Measurements from ENCODE around the gene ITIH3. TPM values are rescaled to one million over a fixed set of nuclear protein-coding genes. Genes with fewer than 3 reads are reported as not detected.

The ITIH3 gene
- total RNA-seq, 1 donor from 2014 or later, result not detected

DNA sequence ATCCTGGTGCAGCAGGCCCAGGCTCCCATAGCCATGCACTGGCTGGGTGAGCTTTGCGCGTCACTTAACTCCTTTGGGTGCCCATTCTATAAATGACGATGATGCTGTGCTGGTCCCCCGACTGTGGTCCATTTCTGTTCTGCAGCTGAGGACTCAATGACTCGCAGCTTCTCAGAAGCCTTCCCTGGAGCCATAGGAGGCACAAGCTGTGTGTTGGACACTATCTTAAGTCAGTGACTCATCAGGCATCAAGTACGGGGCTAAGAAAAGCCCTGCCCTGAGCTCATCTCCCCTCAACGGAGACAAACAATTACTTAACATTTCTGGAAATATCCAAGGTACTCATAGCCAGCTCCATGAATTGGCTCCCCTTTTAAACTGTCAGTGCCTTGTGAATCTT, 54.0 kb downstream of the ITIH3 start:
- TF ChIP-seq, protein P1, sequence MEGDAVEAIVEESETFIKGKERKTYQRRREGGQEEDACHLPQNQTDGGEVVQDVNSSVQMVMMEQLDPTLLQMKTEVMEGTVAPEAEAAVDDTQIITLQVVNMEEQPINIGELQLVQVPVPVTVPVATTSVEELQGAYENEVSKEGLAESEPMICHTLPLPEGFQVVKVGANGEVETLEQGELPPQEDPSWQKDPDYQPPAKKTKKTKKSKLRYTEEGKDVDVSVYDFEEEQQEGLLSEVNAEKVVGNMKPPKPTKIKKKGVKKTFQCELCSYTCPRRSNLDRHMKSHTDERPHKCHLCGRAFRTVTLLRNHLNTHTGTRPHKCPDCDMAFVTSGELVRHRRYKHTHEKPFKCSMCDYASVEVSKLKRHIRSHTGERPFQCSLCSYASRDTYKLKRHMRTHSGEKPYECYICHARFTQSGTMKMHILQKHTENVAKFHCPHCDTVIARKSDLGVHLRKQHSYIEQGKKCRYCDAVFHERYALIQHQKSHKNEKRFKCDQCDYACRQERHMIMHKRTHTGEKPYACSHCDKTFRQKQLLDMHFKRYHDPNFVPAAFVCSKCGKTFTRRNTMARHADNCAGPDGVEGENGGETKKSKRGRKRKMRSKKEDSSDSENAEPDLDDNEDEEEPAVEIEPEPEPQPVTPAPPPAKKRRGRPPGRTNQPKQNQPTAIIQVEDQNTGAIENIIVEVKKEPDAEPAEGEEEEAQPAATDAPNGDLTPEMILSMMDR (conservative IDR thresholded peaks at IDR 0.05; ENCODE audit: low read depth, low read length), result no peak
- no peak for DNase-seq (ENCODE audit: low read depth)

GRCh38 chr3:52849656-52850055, 55.1 kb downstream of the ITIH3 start:
- TF ChIP-seq, protein P1 (conservative IDR thresholded peaks at IDR 0.05; ENCODE audit: low read depth, low read length), result no peak
- no peak for DNase-seq (ENCODE audit: low read depth)
- H3K4me3 ChIP-seq (ENCODE audit: low read depth, low read length), result no peak overlapping the region

More for the DNA sequence above, 54.0 kb downstream of the ITIH3 start:
- no peak overlapping the region for H3K4me3 ChIP-seq (ENCODE audit: low read depth, low read length)

GRCh38 chr3:52851348-52851747, 56.8 kb downstream of the ITIH3 start:
- TF ChIP-seq, protein P1 (conservative IDR thresholded peaks at IDR 0.05; ENCODE audit: low read depth, low read length), result peak; percentile 77
- DNase-seq (ENCODE audit: low read depth), result peak; percentile 7
- no peak overlapping the region for H3K4me3 ChIP-seq (ENCODE audit: low read depth, low read length)

GRCh38 chr3:52852419-52852818, 57.8 kb downstream of the ITIH3 start:
- DNase-seq (ENCODE audit: low read depth), result no peak
- TF ChIP-seq, protein P1 (conservative IDR thresholded peaks at IDR 0.05; ENCODE audit: low read depth, low read length), result no peak
- H3K4me3 ChIP-seq (ENCODE audit: low read depth, low read length), result no peak overlapping the region

DNA sequence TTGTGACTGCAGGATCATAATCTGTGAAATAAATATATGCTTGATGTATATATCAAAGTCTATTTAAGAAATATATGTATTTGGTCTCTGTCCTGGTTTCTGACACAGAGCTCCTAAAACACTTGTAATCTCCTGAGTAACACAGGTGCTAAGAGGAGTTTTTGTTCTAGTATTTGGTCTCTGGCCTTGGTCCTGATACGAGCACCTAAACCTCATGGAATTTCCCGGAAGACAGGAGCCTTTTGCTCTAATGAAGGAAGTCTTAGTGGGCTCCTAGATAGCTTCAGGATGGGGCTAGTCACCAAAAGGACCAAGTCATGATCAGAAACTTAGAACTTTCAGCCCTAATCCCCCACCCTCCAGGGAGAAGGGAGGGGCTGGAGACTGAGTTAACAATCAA, 59.4 kb downstream of the ITIH3 start:
- TF ChIP-seq, protein P1 (conservative IDR thresholded peaks at IDR 0.05; ENCODE audit: low read depth, low read length), result no peak
- no peak overlapping the region for H3K4me3 ChIP-seq (ENCODE audit: low read depth, low read length)
- no peak for DNase-seq (ENCODE audit: low read depth)

GRCh38 chr3:52856666-52857065, 62.1 kb downstream of the ITIH3 start:
- no peak for DNase-seq (ENCODE audit: low read depth)
- H3K4me3 ChIP-seq (ENCODE audit: low read depth, low read length), result no peak overlapping the region
- TF ChIP-seq, protein P1 (conservative IDR thresholded peaks at IDR 0.05; ENCODE audit: low read depth, low read length), result no peak

- DNase-seq (ENCODE audit: low read depth), result no peak
- H3K4me3 ChIP-seq (ENCODE audit: low read depth, low read length), result no peak overlapping the region
- TF ChIP-seq, protein P1 (conservative IDR thresholded peaks at IDR 0.05; ENCODE audit: low read depth, low read length), result no peak
These were observed 62.5 kb downstream of the ITIH3 start for GRCh38 chr3:52857133-52857532.
